HUES6 (cell line): ENCODE data around the gene LIN9.

Experiments
- H3K27ac ChIP-seq: 2 replicates; pipeline ENCODE4 v1.7.0; 2013; ENCODE audit warnings: low read depth, mild to moderate bottlenecking, low read length, inconsistent platforms
- H3K27me3 ChIP-seq: 2 replicates; pipeline ENCODE4 v1.6.1; 2013; ENCODE audit warnings: low read length; ENCODE audit not compliant: control insufficient read depth, insufficient read depth
- H3K36me3 ChIP-seq: 2 replicates; pipeline ENCODE4 v1.6.1; 2013; ENCODE audit warnings: low read length; ENCODE audit not compliant: control insufficient read depth, insufficient read depth
- H3K4me1 ChIP-seq: 2 replicates; pipeline ENCODE4 v1.6.1; 2013; ENCODE audit warnings: low read length; ENCODE audit not compliant: control insufficient read depth, insufficient read depth
- H3K4me3 ChIP-seq: 2 replicates; pipeline ENCODE4 v1.5.1; 2013; ENCODE audit warnings: low read depth, low read length
- H3K9ac ChIP-seq: one replicate; pipeline ENCODE4 v1.6.1; 2013; ENCODE audit warnings: mild to moderate bottlenecking, low read length
- H3K9me3 ChIP-seq: 2 replicates; pipeline ENCODE4 v1.6.1; 2013; ENCODE audit warnings: low read depth, low read length; ENCODE audit not compliant: control insufficient read depth, insufficient read depth

The LIN9 gene

DNA sequence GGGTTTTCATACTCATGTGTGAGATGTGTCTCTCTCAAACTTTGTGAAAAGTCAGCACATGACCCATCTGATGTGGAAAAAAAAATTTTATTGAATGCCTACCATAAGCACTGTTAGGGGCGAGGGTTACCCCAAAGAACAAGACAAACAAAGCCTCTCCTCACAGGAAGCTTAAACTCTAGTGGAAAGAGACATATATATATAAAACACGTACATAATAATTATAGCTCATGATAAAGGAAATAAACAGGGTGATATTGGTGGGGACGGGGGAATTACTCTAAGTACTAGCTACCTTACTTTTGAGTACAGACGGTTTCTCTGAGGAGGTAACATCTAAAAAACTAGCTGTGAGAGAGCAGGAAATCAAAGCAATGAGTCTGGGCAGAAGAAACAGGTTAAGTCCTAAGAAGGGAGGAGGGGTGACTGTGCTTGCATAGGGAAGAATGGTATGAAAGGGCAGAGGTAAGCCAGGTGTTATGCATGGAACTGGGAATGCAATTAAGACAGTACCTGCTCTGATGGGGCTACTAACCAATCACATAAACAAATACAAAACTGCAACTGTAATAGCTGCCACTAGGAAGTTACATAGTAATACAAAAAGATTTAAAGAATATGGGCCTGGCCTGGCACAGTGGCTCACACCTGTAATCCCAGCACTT lies 4.5 kb downstream of the LIN9 start:
- peaks cover 7% of the 10 kb centered on the region for H3K36me3 ChIP-seq
- no peaks in the 10 kb centered on the region for H3K27me3 ChIP-seq
- H3K9ac ChIP-seq = no peak overlapping the region
- no peaks in the 10 kb centered on the region for H3K9me3 ChIP-seq
- peaks cover 28% of the 10 kb centered on the region for H3K4me1 ChIP-seq
- H3K27ac ChIP-seq = no peak overlapping the region
- no peak overlapping the region for H3K4me3 ChIP-seq

DNA sequence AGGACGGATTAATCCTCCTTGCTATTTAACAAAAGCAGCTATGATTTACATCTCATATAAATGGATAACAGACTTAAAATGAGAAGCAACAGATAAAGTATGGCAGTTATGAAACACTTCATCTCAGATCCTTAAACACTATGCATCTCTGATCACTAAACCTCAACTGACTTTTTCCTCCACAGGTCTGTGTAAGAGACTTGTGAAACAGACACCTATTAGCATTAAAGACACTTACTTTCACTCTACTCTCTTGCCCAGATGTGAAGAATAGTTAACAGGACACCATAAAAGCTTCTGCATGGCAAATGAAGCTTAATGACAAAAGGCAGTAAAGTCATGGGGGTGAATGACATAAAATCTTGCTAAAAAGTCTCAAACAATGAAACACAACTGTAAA lies 6.2 kb downstream of the LIN9 start:
- no peak overlapping the region for H3K4me3 ChIP-seq

DNA sequence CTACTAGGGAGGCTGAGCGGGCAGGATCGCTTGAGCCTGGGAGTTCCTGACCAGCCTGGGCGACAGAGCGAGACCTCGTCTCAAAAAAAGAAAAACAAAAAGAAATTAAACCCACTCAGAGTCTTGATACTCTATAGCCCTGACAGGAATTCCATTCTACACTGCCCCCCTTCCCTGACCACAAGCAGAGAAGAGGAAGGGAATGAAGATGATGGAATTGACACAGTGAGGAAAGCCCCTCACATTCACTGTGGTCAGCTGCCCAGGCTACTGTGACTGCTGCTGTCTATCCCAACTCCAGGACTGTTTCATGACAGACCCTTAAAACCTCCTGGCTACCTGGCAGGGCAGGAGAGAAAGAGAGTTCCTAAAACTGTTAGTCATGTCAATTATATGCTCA lies 12.1 kb downstream of the LIN9 start:
- Histone ChIP-seq H3K36me3 (peaks cover 56% of the 10 kb centered on the region), H3K27ac (no peak overlapping the region), H3K9me3 (no peaks in the 10 kb centered on the region), H3K4me3 (no peak overlapping the region), H3K4me1 (no peaks in the 10 kb centered on the region), H3K9ac (no peak overlapping the region), H3K27me3 (no peaks in the 10 kb centered on the region)

More for the DNA sequence above, 6.2 kb downstream of the LIN9 start:
- peaks cover 23% of the 10 kb centered on the region for H3K4me1 ChIP-seq
- no peak overlapping the region for H3K9ac ChIP-seq
- H3K27me3 ChIP-seq = no peaks in the 10 kb centered on the region
- H3K36me3 ChIP-seq = peaks cover 18% of the 10 kb centered on the region
- H3K27ac ChIP-seq = no peak overlapping the region
- no peaks in the 10 kb centered on the region for H3K9me3 ChIP-seq

DNA sequence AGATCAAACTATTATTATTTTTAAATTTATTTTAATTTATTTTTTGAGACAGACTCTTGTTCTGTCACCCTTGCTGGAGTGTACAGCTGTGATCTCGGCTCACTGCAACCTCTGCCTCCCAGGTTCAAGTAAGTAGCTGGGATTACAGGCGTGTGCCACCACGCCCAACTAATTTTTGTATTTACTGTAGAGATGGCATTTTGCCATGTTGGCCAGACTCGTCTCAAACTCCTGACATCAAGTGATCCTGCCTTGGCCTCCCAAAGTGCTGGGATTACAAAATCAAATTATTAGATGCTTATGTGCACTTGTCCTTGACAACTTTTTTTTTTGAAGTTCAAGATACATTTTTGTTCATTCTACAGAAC lies 15.4 kb downstream of the LIN9 start:
- H3K4me3 ChIP-seq = no peak overlapping the region
- no peak overlapping the region for H3K27ac ChIP-seq
- H3K4me1 ChIP-seq = no peaks in the 10 kb centered on the region
- no peak overlapping the region for H3K9ac ChIP-seq
- no peaks in the 10 kb centered on the region for H3K9me3 ChIP-seq
- peaks cover 49% of the 10 kb centered on the region for H3K36me3 ChIP-seq
- H3K27me3 ChIP-seq = no peaks in the 10 kb centered on the region

DNA sequence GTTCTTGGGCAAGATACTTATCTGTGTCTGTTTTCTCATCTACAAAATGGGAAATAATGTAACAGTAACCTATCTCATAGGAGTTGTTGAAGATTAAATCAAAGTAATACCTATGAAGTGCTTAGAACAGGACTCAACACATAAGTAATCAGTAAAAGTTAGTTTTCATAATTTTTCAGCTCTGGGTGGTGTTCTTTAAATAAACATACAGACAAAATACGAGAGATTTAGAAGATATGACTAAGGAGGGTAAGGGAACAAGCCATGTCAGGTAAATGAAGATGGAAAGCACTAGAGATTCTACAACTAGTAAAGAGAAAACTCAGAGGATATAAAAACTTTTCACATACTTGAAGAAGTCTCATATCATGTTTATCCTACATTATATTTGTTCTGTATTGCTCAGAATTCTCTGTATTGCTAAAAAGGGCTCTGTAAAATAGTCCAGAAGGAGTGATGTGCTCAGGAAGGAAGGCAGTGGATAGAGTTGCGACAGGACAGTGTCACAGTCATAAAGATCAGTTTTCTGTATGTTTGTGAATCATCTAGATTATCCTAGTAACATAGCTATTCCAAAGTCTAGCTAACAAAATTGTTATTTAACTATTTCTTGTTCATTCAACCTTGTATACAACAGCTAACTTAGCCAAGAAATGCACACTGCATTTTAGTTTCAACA lies 16.0 kb downstream of the LIN9 start:
- Histone ChIP-seq H3K36me3 (peaks cover 44% of the 10 kb centered on the region), H3K4me3 (no peak overlapping the region), H3K27ac (no peak overlapping the region)

DNA sequence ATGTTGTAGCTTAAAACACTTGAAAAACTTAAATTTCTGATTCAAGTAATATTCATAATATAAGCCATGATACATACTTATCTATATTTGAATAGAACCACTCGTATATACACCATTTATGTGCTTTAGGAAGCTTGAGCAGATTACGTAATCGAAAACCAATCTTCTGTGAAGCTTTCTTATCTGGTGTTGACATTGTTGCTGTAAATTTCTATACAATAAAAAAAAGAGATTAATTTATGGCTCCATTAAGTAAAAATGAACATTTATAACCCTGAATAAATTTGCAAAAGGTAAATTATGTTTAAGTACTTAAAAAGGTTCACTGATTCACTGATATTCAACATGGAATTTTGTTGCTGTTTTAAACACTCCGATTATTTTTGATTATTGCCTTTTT lies 21.4 kb downstream of the LIN9 start:
- Histone ChIP-seq H3K27me3 (no peaks in the 10 kb centered on the region), H3K9ac (no peak overlapping the region), H3K36me3 (peaks cover 44% of the 10 kb centered on the region), H3K4me3 (no peak overlapping the region), H3K27ac (no peak overlapping the region), H3K9me3 (no peaks in the 10 kb centered on the region), H3K4me1 (no peaks in the 10 kb centered on the region)

More for the DNA sequence above, 16.0 kb downstream of the LIN9 start:
- H3K27me3 ChIP-seq = no peaks in the 10 kb centered on the region
- H3K4me1 ChIP-seq = no peaks in the 10 kb centered on the region
- no peaks in the 10 kb centered on the region for H3K9me3 ChIP-seq
- no peak overlapping the region for H3K9ac ChIP-seq

DNA sequence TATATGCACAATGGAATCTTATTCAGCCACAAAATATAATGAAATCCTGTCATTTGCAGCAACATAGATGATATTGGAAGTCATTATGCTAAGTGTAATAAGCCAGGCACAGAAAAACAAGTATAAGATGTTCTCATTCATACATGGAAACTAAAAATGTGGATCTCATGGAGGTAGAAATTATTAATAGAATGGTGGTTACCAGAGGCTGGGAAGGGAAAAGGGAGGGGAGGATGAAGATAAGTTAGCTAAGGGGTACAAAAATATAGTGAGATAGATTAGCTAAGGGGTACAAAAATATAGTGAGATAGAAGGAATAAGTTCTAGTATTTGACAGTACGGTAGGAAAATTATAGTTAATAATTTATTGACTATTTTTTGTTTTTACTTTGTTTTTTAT lies 27.9 kb downstream of the LIN9 start:
- Histone ChIP-seq H3K36me3 (peaks cover 32% of the 10 kb centered on the region), H3K27ac (no peak overlapping the region), H3K9ac (no peak overlapping the region), H3K4me1 (no peaks in the 10 kb centered on the region), H3K27me3 (no peaks in the 10 kb centered on the region), H3K4me3 (no peak overlapping the region), H3K9me3 (no peaks in the 10 kb centered on the region)

DNA sequence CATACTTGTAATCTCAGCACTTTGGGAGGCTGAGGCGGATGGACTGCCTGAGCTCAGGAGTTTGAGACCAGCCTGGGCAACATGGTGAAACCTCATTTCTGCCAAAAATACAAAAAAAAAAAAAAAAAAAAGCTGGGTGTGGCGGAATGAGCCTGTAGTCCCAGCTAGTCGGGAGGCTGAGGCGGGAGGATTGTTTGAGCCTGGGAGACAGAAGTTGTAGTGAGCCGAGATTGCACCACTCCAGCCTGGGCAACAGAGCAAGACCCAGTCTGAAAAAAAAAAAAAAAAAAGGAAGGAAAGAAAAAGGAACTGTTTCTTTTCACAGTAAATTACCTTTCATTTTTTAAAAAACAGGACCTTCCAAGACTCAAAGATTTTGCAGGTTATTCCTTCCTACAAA lies 29.5 kb downstream of the LIN9 start:
- H3K4me1 ChIP-seq = no peaks in the 10 kb centered on the region
- no peaks in the 10 kb centered on the region for H3K27me3 ChIP-seq
- peaks cover 18% of the 10 kb centered on the region for H3K36me3 ChIP-seq
- H3K9me3 ChIP-seq = no peaks in the 10 kb centered on the region
- H3K9ac ChIP-seq = no peak overlapping the region
- no peak overlapping the region for H3K4me3 ChIP-seq
- no peak overlapping the region for H3K27ac ChIP-seq

DNA sequence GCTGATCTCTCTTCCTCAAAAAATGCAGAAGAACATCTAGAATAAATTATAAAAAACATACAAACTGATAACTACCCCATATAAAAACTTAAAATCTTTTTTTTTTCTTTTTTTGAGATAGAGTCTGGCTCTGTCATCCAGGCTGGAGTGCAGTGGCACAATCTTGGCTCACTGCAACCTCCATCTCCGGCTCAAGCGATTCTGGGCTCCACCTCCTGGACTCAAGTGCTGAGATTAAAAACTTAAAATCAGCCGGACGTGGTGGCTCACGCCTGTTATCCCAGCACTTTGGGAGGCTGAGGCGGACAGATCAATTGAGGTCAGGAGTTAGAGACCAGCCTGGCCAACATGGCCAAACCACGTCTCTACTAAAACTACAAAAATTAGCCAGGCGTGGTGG lies 31.1 kb downstream of the LIN9 start:
- H3K27ac ChIP-seq = no peak overlapping the region
- no peaks in the 10 kb centered on the region for H3K9me3 ChIP-seq
- no peak overlapping the region for H3K9ac ChIP-seq
- no peaks in the 10 kb centered on the region for H3K27me3 ChIP-seq
- peaks cover 13% of the 10 kb centered on the region for H3K36me3 ChIP-seq
- no peaks in the 10 kb centered on the region for H3K4me1 ChIP-seq
- no peak overlapping the region for H3K4me3 ChIP-seq

DNA sequence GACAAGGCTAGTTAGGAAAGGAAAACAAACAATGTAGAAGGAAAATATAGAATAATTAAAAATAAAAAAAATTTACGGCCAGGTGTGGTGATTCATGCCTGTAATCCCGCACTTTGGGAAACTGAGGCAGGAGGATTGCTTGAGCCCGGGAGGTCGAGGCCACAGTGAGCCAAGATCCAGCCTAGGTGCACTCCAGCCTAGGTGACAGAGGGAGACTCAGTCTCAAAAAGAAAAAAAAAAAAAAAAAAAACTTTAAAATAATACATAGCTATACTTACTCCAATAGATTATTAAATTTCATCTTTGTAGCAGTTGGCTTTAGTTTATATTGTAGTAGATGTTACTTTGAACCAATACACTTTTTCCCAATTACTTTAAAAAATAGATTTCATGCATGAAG lies 32.0 kb downstream of the LIN9 start:
- H3K36me3 ChIP-seq = peaks cover 9% of the 10 kb centered on the region

DNA sequence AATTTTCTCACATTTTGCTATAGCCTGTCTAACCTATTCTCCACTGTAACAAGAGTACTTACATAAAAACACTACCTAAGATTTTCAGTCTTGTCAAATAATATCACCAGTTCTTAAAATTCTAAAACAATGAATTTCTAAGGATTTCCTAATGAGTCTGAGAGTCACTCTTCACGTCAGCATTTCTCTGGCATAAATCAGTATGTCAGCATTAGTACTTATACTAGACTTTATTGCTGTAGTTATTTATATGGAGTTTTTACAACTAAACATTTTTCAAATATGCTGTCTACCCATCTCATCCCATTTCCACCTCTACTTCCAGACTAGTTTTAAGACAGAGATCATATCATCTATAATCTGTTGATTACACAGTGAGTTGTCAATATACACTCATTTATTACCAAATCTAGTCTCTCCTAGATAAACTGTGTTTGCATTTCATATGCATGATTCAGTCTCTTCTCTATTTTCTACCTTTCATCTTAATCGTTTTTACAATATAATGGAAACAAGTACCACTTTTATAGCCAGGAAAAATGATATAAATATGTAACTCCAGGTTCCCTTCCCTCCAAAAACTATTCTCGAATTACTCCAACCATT lies 32.8 kb downstream of the LIN9 start:
- no peak overlapping the region for H3K27ac ChIP-seq
- H3K4me3 ChIP-seq = no peak overlapping the region
- no peaks in the 10 kb centered on the region for H3K27me3 ChIP-seq
- H3K36me3 ChIP-seq = peaks cover 9% of the 10 kb centered on the region
- peaks cover 3% of the 10 kb centered on the region; the same call in 1 of the 2 replicates for H3K4me1 ChIP-seq
- no peaks in the 10 kb centered on the region for H3K9me3 ChIP-seq
- H3K9ac ChIP-seq = no peak overlapping the region

More for the DNA sequence above, 32.0 kb downstream of the LIN9 start:
- no peaks in the 10 kb centered on the region for H3K9me3 ChIP-seq
- H3K4me1 ChIP-seq = peaks cover 3% of the 10 kb centered on the region; the same call in 1 of the 2 replicates
- H3K9ac ChIP-seq = no peak overlapping the region
- no peaks in the 10 kb centered on the region for H3K27me3 ChIP-seq
- no peak overlapping the region for H3K4me3 ChIP-seq
- no peak overlapping the region for H3K27ac ChIP-seq
